ENCODE results near the gene EHBP1. TPM values are rescaled to one million over a fixed set of nuclear protein-coding genes. Genes with fewer than 3 reads are reported as not detected.

The EHBP1 gene
- total RNA-seq, result 10 to 100 TPM; 22.6 to 32.1 TPM
- long read RNA-seq, full-length matches to known transcripts, result 3 of 13 reads
- long read RNA-seq, partial matches to known transcripts, result 5 of 13 reads
- long read RNA-seq, other reads (novel, unspliced or antisense), result 5 of 13 reads

- DNase-seq (peak; percentile 98 to 99), ATAC-seq (peak; percentile 93)
- intact Hi-C loops (cut with DNase I, micrococcal nuclease), result no loop called here
Measured at GRCh38 chr2:62705007-62705829, at the start of gene EHBP1. TSS of gene EHBP1 (plus strand) at chr2:62705713. CDS start at chr2:62707192, 1,479 bp downstream.

DNA sequence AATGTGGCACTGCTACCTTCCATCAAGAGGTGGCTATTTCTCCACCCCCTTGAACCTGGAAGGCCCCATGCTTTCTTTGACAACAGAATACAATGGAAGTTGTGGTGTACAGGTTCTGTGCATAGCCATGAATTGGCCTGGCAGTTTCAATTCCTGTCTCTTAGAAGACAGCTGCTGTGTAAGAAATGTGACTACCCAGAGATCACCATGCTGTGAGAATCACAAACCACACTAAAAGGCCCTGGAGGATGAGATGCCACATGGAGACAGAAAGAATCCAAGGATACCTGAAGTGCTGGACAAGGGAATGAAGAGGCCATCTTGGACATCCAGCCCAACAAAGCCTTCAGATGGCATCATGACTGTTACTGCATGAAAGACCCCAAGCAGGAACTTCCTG is 47.7 kb upstream of the EHBP1 start:
- ATAC-seq (no peak), DNase-seq (no peak)

DNA sequence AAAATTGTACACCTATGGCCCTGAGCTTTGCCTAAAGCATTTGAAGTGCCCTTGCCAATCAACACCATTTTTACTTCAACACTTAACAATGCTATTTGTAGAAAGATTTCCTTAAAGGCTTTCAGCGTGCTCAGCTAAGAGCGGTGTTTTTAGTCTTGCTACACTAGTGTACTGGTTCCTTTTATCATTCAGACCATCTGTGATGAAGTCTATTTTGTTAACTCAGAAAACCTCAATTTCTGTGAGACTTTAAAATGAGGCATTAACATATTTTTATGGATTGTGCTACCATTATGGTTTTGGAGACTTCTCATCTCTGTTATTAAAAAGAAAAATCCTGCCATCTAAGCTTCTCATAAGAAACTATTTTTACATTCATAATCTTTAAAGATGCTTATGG is 46.6 kb upstream of the EHBP1 start:
- no peak for DNase-seq
- ATAC-seq, result no peak
- intact Hi-C loops (cut with DNase I, micrococcal nuclease), result no loop called here

More for the DNA sequence above, 47.7 kb upstream of the EHBP1 start:
- intact Hi-C loops (cut with DNase I, micrococcal nuclease), result no loop called here

DNA sequence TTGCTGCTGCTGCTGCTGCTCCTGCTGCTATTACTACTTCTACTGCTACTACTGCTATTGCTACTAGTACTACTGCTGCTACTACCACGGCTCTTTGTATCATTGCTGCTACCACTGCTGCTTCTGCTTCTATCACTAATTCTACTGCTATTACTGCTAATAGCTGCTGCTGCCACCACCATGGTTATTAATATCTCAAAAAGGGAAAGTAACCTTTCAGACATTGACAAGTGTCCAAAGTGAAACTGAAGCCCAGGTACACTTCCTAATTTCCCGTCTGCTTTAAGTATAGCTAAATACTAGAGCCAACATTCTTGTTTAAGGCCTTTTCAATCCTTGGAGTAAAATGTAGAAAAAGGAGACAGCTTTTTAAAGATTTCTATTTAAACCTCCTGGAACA is 45.4 kb upstream of the EHBP1 start:
- ATAC-seq (no peak), DNase-seq (no peak)
- intact Hi-C loops (cut with DNase I, micrococcal nuclease), result no loop called here

DNA sequence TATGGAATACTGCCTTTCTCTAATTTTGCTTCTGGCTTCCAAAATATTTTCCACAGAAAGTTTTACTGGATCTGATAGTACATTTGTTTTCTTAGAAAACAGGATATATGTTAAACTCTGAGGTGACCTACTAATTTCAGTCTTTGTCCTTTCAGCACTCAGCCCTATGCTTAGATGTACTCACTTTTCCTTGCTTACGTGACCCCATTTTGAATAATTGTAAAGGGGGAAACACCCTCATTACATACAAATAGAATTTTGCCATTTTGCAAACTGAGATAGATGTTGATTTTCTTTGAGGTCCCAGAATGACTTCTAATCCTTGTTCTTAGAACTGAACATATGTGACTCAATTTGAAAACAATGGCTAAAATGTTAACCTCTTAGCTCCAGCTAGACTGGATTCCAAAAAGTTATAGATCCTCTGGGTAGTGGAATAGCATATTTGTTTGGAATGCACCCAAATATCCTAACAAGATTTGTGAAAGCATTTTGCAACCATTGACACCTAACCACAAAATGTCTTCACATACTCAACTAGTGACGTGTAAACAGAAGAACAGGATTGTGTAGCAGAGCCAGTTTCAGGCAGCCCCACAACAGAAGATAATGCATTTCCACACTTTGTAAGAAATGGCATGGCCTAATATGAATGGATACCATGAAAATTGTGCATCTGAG is 44.8 kb upstream of the EHBP1 start:
- ATAC-seq (no peak), DNase-seq (no peak)
- intact Hi-C loops (cut with DNase I, micrococcal nuclease), result no loop called here

GRCh38 chr2:62661263-62661635 is 44.3 kb upstream of the EHBP1 start:
- intact Hi-C loops (cut with DNase I, micrococcal nuclease), result no loop called here
- no peak for DNase-seq
- ATAC-seq, result no peak

DNA sequence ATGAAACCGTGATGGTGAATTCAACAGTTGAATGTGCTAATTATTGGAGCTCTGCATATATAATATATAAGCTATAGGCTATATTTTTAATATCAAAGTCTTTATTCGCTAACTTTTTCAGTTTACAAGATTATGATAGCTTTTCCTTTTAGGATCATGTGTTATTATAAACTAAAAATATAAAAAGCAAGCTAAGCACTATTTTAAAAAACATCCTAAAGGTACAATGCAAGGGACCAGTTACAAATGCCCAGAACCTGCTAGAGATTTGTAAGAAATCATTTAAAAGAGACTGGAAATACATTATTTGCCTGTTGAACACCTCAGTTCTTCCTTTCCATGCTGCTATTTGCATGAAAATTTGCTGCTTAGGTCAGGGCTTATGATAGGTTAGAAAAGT is 43.4 kb upstream of the EHBP1 start:
- ATAC-seq (no peak), DNase-seq (no peak)

GRCh38 chr2:62662554-62662953 is 43.0 kb upstream of the EHBP1 start:
- no peak for ATAC-seq
- DNase-seq, result no peak

More for the DNA sequence above, 43.4 kb upstream of the EHBP1 start:
- intact Hi-C loops (cut with DNase I, micrococcal nuclease), result no loop called here

GRCh38 chr2:62663411-62663810 is 42.1 kb upstream of the EHBP1 start:
- intact Hi-C loops (cut with DNase I, micrococcal nuclease), result no loop called here
- no peak for DNase-seq
- ATAC-seq, result no peak

More at GRCh38 chr2:62662554-62662953, 43.0 kb upstream of the EHBP1 start:
- intact Hi-C loops (cut with DNase I, micrococcal nuclease), result no loop called here

DNA sequence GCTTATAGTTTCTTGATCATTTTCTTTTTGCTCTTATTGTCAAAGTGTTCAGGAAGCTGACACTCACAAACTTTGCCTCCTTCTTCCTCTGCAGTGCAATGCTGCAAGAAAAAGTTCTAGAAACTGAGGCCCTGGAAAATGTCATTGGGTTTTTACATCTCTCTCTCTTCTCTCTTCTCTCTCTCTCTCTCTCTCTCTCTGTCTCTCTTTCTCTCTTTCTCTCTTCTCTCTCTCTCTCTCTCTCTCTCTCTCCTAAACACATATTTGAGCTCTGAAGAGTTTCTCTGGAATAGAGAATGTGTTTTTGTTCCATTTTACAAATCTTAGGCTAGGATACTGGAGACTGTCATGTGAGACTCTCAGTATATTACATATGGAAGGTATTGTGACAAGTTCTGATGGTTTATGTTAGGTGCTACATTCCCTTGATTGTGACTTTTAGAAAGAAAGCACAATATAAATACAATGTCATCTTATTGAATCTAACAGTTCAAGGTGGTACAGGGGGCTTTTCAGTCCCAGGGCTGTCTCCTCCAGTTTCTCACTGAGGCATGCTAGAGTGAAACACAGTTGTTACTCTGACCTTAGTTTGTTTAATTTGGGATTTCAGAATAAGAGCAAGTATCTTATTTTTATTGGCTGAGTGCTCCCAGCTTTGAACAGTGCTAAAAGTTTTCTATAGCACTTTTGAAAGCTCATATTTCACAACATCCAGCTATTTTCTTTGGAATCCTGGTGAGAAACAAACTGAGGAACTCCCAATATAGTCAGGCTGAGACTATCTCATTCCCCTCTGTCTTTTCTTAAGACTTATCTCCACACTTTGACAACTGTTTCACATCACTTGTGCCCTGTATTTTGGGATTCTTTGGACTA is 41.4 kb upstream of the EHBP1 start:
- no peak for ATAC-seq
- intact Hi-C loops (cut with DNase I, micrococcal nuclease), result no loop called here
- no peak for DNase-seq

DNA sequence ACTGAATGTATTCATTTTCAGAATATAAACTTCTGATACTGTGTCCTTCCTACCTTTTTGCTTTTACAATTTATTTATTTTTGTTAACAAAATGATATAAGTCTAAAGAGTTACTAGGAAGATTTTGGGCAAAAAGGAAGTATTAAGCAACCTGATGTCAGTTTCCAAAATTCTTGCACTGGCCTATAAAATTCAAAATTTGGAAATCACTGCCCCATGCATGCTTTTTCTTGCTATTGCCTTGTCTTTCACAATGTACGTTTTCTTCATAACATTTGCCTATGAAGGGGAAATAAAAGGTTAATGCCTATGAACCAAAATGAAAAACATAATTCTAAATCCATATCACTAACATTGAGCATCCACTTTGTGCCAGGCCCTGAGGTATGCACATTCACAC is 40.1 kb upstream of the EHBP1 start:
- ATAC-seq (no peak), DNase-seq (no peak)
- intact Hi-C loops (cut with DNase I, micrococcal nuclease), result no loop called here

DNA sequence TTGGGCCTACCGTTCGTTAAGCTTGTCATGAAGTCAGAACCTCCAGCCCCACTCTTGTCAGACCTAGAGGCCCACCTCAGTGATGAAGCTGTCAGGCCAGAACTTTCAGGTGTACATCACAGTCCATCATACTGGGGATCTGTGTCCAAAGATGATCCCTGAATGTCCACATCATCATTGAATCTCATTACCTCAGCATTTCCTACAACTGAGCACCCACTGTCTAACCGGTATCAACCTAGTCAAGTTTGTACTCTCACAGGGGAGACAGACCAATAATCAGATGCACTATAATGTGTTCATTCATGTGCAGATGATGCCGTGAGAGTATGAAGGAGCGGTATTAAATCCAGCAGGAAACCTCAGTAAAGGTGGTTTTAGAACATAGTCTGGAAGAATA is 36.3 kb upstream of the EHBP1 start:
- intact Hi-C loops (cut with DNase I, micrococcal nuclease), result no loop called here
- DNase-seq, result no peak
- ATAC-seq, result no peak

GRCh38 chr2:62672601-62673000 is 32.9 kb upstream of the EHBP1 start:
- intact Hi-C loops (cut with DNase I, micrococcal nuclease), result no loop called here
- no peak for ATAC-seq
- DNase-seq, result no peak

DNA sequence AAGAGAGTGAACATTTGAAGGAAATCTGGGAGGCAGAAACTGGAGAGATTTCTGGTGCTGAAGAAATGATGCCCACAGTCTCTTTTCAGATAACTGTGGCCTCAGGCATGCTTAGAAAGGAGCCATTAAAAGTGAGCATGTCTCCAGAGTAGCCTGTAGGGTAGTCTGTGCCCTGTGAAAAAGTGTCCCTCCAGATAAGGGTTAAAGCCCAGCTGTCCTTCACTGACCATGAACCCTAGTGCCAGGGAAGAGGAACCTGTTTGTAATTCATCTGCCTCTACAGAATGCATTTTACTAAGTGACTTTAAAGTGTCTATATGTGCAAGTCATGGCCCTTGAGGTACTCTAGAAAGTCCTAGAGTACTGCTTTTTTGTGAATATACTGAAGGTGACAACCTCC is 30.5 kb upstream of the EHBP1 start:
- intact Hi-C loops (cut with DNase I, micrococcal nuclease), result no loop called here
- ATAC-seq (no peak), DNase-seq (no peak)

- DNase-seq, result no peak
- ATAC-seq, result peak; percentile 43
- intact Hi-C loops (cut with DNase I, micrococcal nuclease), result no loop called here
Measured at GRCh38 chr2:62685256-62685655, 20.3 kb upstream of the EHBP1 start.

GRCh38 chr2:62686012-62686685 is 19.4 kb upstream of the EHBP1 start:
- intact Hi-C loops (cut with DNase I, micrococcal nuclease), result no loop called here
- DNase-seq, result no peak

GRCh38 chr2:62687636-62688035 is 17.9 kb upstream of the EHBP1 start:
- ATAC-seq, result no peak
- intact Hi-C loops (cut with DNase I, micrococcal nuclease), result no loop called here
- DNase-seq, result no peak

More at GRCh38 chr2:62686012-62686685, 19.4 kb upstream of the EHBP1 start:
- no peak for ATAC-seq

DNA sequence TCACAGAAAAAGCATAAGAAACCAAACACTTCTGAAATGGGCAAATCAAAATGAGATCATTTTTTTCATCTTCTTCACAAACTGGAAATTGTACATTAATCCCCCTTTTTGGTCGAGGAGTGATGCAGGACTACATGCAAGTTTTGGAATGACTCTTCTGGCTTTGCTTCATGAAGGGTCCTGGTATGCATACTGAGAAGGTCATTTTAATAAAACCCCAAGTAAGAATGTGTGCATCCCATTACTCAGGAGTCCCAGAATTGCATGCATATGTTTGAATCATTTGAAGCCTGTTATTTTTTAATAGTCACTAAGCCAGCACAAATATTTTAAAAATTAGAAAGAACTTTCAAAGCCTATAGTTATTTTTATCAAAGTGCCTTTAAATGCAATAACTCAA is 16.7 kb upstream of the EHBP1 start:
- no peak for DNase-seq
- no peak for ATAC-seq
- intact Hi-C loops (cut with DNase I, micrococcal nuclease), result no loop called here

GRCh38 chr2:62691186-62691585 is 14.3 kb upstream of the EHBP1 start:
- ATAC-seq (no peak), DNase-seq (no peak)
- intact Hi-C loops (cut with DNase I, micrococcal nuclease), result no loop called here
